Ovary (tissue), 9 donors: ENCODE measurements around the gene MYO9B. TPM values are rescaled to one million over a fixed set of nuclear protein-coding genes. Genes with fewer than 3 reads are reported as not detected.

Source experiments
- DNase-seq, 5 donors: peaks; one replicate each; pipeline ENCODE4 v3.0.0-alpha.2; 2019 to 2020
- H3K27ac ChIP-seq, 2 donors: fragments of 200-600 bp; one replicate each; pipeline versions ENCODE4 v1.5.1 to v1.8.0; 2019 to 2022
- H3K27me3 ChIP-seq: fragments of 200-600 bp; one replicate; pipeline ENCODE4 v1.8.0; 2022
- H3K36me3 ChIP-seq: fragments of 200-600 bp; sonication (generic); one replicate; pipeline ENCODE4 v1.5.1; 2019
- H3K4me1 ChIP-seq: one replicate; pipeline ENCODE4 v1.8.1; 2013; ENCODE audit warnings: mild to moderate bottlenecking, moderate library complexity; ENCODE audit not compliant: insufficient read depth
- H3K4me3 ChIP-seq: fragments of 200-600 bp; sonication (generic); one replicate; pipeline ENCODE4 v1.5.1; 2017
- H3K9me3 ChIP-seq, 2 donors: fragments of 200-600 bp in 1 of 2; sonication (generic) in 1 of 2; one replicate each; pipeline versions ENCODE4 v1.5.1 to v1.8.1; 2013 to 2019; ENCODE audit warnings: mild to moderate bottlenecking in 1 of 2, moderate library complexity in 1 of 2
- CTCF ChIP-seq, 3 donors: fragments of 450-650 bp in 2 of 3; fragments of 200-600 bp in 1 of 3; IDR thresholded peaks; one replicate each; pipeline versions ENCODE4 v1.5.1 to v1.8.0; 2016 to 2022; ENCODE audit warnings: antibody characterized with exemption in 3 of 3, mild to moderate bottlenecking in 1 of 3
- EP300 ChIP-seq: sonication (generic); formaldehyde crosslinking; IDR thresholded peaks from one replicate; pipeline ENCODE4 v1.6.1; 2017; ENCODE audit warnings: antibody characterized with exemption
- POLR2A ChIP-seq: fragments of 450-650 bp; IDR thresholded peaks from one replicate; pipeline ENCODE4 v1.6.1; 2017; ENCODE audit warnings: antibody characterized with exemption, mild to moderate bottlenecking, moderate library complexity
- WGBS, 3 donors: extraction: QIAGEN DNeasy Blood & Tissue Kit in 1 of 3; methylation state at CpG; one replicate each; pipeline versions ENCODE4 v1.1.5 to v1.1.7; 2013 to 2017; 5-methylcytosine and 5-hydroxymethylcytosine counted together
- intact Hi-C, 4 donors: fragments of 100-400 bp; cut with DNase I; formaldehyde crosslinking; loops; one replicate each; pipeline versions ENCODE4 v1.11.0 to v1.15.1; 2022 to 2023
- polyA plus RNA-seq, 2 donors: library from polyadenylated mRNA; stranded (reverse); fragments of 200-250 nt in 1 of 2; fragments of 350-450 nt in 1 of 2; fragmentation: Illumina TruSeq in 1 of 2; extraction: RNeasy Lipid Tissue Mini Kit (QIAGEN cat#74804) in 1 of 2; gene quantifications; one replicate each; pipeline ENCODE4 v1.2.3, GENCODE V29; 2013 to 2014
- total RNA-seq, 7 donors: library from RNA; depleted of rRNA in 2 of 7; stranded (reverse); fragments of >200 nt in 2 of 7; fragmentation: NEBNext Ultra II Directional in 3 of 7; extraction: Animal tissue kit (Norgen Biotek cat#: 25700) in 3 of 7; gene quantifications; one replicate each; pipeline versions ENCODE4 v1.1.0 to v1.2.4, GENCODE V29; 2016 to 2023
- donor health status: DM: no; HTN: no; CAD: no; lungs with moderate emphysema.
- donor health status: DM: no; HTN: no; CAD: no.
- donor health status: Bipolar disorder and iron deficiency.
- donor health status: DM: yes; HTN: yes; CAD: no.
- donor health status: DM: no; HTN: no; CAD: no.
- donor health status: DM: yes; HTN: yes; CAD: no.

Gene MYO9B
- total and polyA plus RNA-seq, 9 donors = 17.9 to 56.3 (median 34.1) TPM

- no peak for DNase-seq
- Histone ChIP-seq H3K4me3 (no peak overlapping the region), H3K27ac (no peak overlapping the region), H3K27me3 (no peaks in the 10 kb centered on the region), H3K4me1 (no peaks in the 10 kb centered on the region), H3K36me3 (no peaks in the 10 kb centered on the region), H3K9me3 (peaks cover 0 to 8% of the 10 kb centered on the region in 2 donors)
- TF ChIP-seq CTCF (IDR thresholded peaks at IDR 0.05) = no peak
- no peak for TF ChIP-seq POLR2A
- no peak for TF ChIP-seq EP300
- WGBS, 3 donors = 88 to 96% (median 93%) methylated on average over 7 of the region's 7 CpGs
- intact Hi-C loops = no loop called here
These were observed 13.9 kb upstream of the MYO9B start for GRCh38 chr19:17061691-17062090.

GRCh38 chr19:17063428-17063827, 12.1 kb upstream of the MYO9B start:
- no peak for DNase-seq
- H3K36me3 ChIP-seq = no peaks in the 10 kb centered on the region
- 80 to 94% (median 88%) methylated on average over 2 of the region's 2 CpGs for WGBS, 3 donors
- TF ChIP-seq CTCF (IDR thresholded peaks at IDR 0.05) = no peak
- no peak for TF ChIP-seq POLR2A
- no peak for TF ChIP-seq EP300
- peaks cover 0 to 2% of the 10 kb centered on the region in 2 donors for H3K9me3 ChIP-seq
- intact Hi-C loops = no loop called here
- H3K4me1 ChIP-seq = no peaks in the 10 kb centered on the region
- H3K27me3 ChIP-seq = no peaks in the 10 kb centered on the region
- H3K4me3 ChIP-seq = no peak overlapping the region
- no peak overlapping the region for H3K27ac ChIP-seq

GRCh38 chr19:17069193-17069592, 6.4 kb upstream of the MYO9B start:
- peaks cover 3% of the 10 kb centered on the region for H3K4me1 ChIP-seq
- DNase-seq = no peak
- TF ChIP-seq POLR2A (no peak), CTCF (IDR thresholded peaks at IDR 0.05) (no peak), EP300 (no peak)
- WGBS, 3 donors = 80 to 83% (median 80%) methylated on average over 9 of the region's 9 CpGs
- no peak overlapping the region for H3K4me3 ChIP-seq
- H3K36me3 ChIP-seq = no peaks in the 10 kb centered on the region
- intact Hi-C loops = loop anchor here in 1 of 4 donors (5.0 kb wide), 1 partner anchor 213 kb away; the partner anchor contains the start of gene ANKLE1
- H3K27me3 ChIP-seq = no peaks in the 10 kb centered on the region
- no peaks in the 10 kb centered on the region for H3K9me3 ChIP-seq
- H3K27ac ChIP-seq = no peak overlapping the region

- no peak for TF ChIP-seq POLR2A
- TF ChIP-seq CTCF (IDR thresholded peaks at IDR 0.05) = no peak
- TF ChIP-seq EP300 = no peak
- H3K9me3 ChIP-seq = no peaks in the 10 kb centered on the region
- H3K4me1 ChIP-seq = peaks cover 7% of the 10 kb centered on the region
- 93% methylated on average over 12 of the region's 12 CpGs for WGBS, 3 donors
- no peak for DNase-seq
- H3K27me3 ChIP-seq = no peaks in the 10 kb centered on the region
- H3K27ac ChIP-seq = no peak overlapping the region
- intact Hi-C loops = loop anchor here in 2 of 4 donors (10.0 kb wide), 2 partner anchors 64 to 214 kb away; partner anchors contain the start of gene ANKLE1 (in 2 of the 2)
- no peaks in the 10 kb centered on the region for H3K36me3 ChIP-seq
- H3K4me3 ChIP-seq = no peak overlapping the region
These were observed 5.2 kb upstream of the MYO9B start for GRCh38 chr19:17070421-17070820.
